ENCODE results near the gene ACOT6. TPM values are rescaled to one million over a fixed set of nuclear protein-coding genes. Genes with fewer than 3 reads are reported as not detected.
"Not testable (repeated sequence)": the region's sequence is repeated elsewhere in the genome, so short reads cannot be mapped to it uniquely, and the experiment has no call there.

Gene ACOT6
- total RNA-seq, 2 donors from 2014 or later, result not detected

GRCh38 chr14:73636355-73636754 is 24.0 kb downstream of the ACOT6 start:
- intact Hi-C loops (cut with DNase I, micrococcal nuclease); ATAC-seq; DNase-seq: not testable (repeated sequence)

GRCh38 chr14:73637830-73638229 is 25.5 kb downstream of the ACOT6 start:
- DNase-seq, result no peak
- ATAC-seq, result no peak
- intact Hi-C loops (cut with DNase I, micrococcal nuclease), result no loop called here

GRCh38 chr14:73640796-73641365 is 28.6 kb downstream of the ACOT6 start:
- intact Hi-C loops (cut with DNase I, micrococcal nuclease), result no loop called here
- ATAC-seq, result no peak
- no peak for DNase-seq

GRCh38 chr14:73644531-73645247 is 32.4 kb downstream of the ACOT6 start, which contains the start of gene DNAL1:
DNAL1 (plus strand) TSS chr14:73644986; CDS start chr14:73645040, 54 bp downstream.
- intact Hi-C loops (cut with DNase I, micrococcal nuclease), result no loop called here
- peak; percentile 91 to 94 for DNase-seq
- peak; percentile 98 for ATAC-seq

GRCh38 chr14:73645248-73645610 is 32.9 kb downstream of the ACOT6 start:
- ATAC-seq, result no peak
- no peak for DNase-seq
- intact Hi-C loops (cut with DNase I, micrococcal nuclease), result no loop called here

GRCh38 chr14:73651005-73651404 is 38.7 kb downstream of the ACOT6 start:
- DNase-seq (no peak), ATAC-seq (no peak)
- intact Hi-C loops (cut with DNase I, micrococcal nuclease), result no loop called here

GRCh38 chr14:73655851-73656250 is 43.5 kb downstream of the ACOT6 start:
- DNase-seq (no peak), ATAC-seq (no peak)
- intact Hi-C loops (cut with DNase I, micrococcal nuclease), result no loop called here

GRCh38 chr14:73659202-73659601 is 46.9 kb downstream of the ACOT6 start:
- ATAC-seq; intact Hi-C loops (cut with DNase I, micrococcal nuclease); DNase-seq: not testable (repeated sequence)

GRCh38 chr14:73660511-73660910 is 48.2 kb downstream of the ACOT6 start:
- DNase-seq (no peak), ATAC-seq (no peak)
- intact Hi-C loops (cut with DNase I, micrococcal nuclease), result no loop called here

GRCh38 chr14:73661872-73662271 is 49.6 kb downstream of the ACOT6 start:
- DNase-seq (no peak), ATAC-seq (no peak)
- intact Hi-C loops (cut with DNase I, micrococcal nuclease), result no loop called here

- ATAC-seq (peak; percentile 84), DNase-seq (peak in 1 of 2 donors; percentile 32)
- intact Hi-C loops (cut with DNase I, micrococcal nuclease), result no loop called here
Observed at GRCh38 chr14:73662487-73662943, 50.2 kb downstream of the ACOT6 start.

GRCh38 chr14:73663548-73664212 is 51.4 kb downstream of the ACOT6 start:
- DNase-seq (no peak), ATAC-seq (peak; percentile 48)
- intact Hi-C loops (cut with DNase I, micrococcal nuclease), result no loop called here

GRCh38 chr14:73665130-73665529 is 52.8 kb downstream of the ACOT6 start:
- intact Hi-C loops (cut with DNase I, micrococcal nuclease), result no loop called here
- no peak for ATAC-seq

GRCh38 chr14:73666583-73666982 is 54.3 kb downstream of the ACOT6 start:
- intact Hi-C loops (cut with DNase I, micrococcal nuclease), result no loop called here
- DNase-seq, result no peak

More at GRCh38 chr14:73665130-73665529, 52.8 kb downstream of the ACOT6 start:
- no peak for DNase-seq

GRCh38 chr14:73667854-73668253 is 55.5 kb downstream of the ACOT6 start:
- intact Hi-C loops (cut with DNase I, micrococcal nuclease), result no loop called here
- ATAC-seq (no peak), DNase-seq (no peak)

More at GRCh38 chr14:73666583-73666982, 54.3 kb downstream of the ACOT6 start:
- no peak for ATAC-seq

Other genes with a start within 250 kb of the ACOT6 start
- gene NUMB, start 154.0 kb upstream of the ACOT6 start, total RNA-seq, result 100 to 1,000 TPM; 105 to 114 TPM
- gene RIOX1, start 121.6 kb upstream of the ACOT6 start, total RNA-seq, result 10 to 100 TPM; 10.2 to 10.3 TPM
- gene ACOT1, start 75.4 kb upstream of the ACOT6 start, total RNA-seq, result 10 to 100 TPM in 1 of 2 donors, 1 to 10 TPM in 1; 7.2 to 13.2 TPM
- gene HEATR4, start 53.6 kb upstream of the ACOT6 start, total RNA-seq, result 1 to 10 TPM in 1 of 2 donors, under 1 TPM in 1; 0.59 to 2.2 TPM
- 10 to 100 TPM; 41.2 to 54.2 TPM for gene ACOT2, start 43.3 kb upstream of the ACOT6 start, total RNA-seq
- 1 to 10 TPM; 2.3 to 3.4 TPM for gene ACOT4, start 20.6 kb upstream of the ACOT6 start, total RNA-seq
- gene DNAL1, start 32.5 kb downstream of the ACOT6 start, total RNA-seq, result 1 to 10 TPM; 6.3 to 6.4 TPM
- 10 to 100 TPM; 15.3 to 47.1 TPM for gene PNMA1, start 101.9 kb downstream of the ACOT6 start, total RNA-seq
- 10 to 100 TPM; 14.7 to 16.0 TPM for gene PTGR2, start 239.3 kb downstream of the ACOT6 start, total RNA-seq